GM13977 (cell line): ENCODE data around the gene BEST1.

Experiments used
- DNase-seq: peaks from one replicate; pipeline ENCODE4 v3.0.0; 2012; ENCODE audit warnings: low spot score
- in situ Hi-C: fragments of 300-500 bp; cut with MboI; formaldehyde crosslinking; loops from one replicate; pipeline ENCODE4 v1.12.0; 2022; ENCODE audit warnings: low sequenced_read_pairs, low pct_unique_long_range_greater_than_20kb, mixed read lengths, inconsistent platforms; ENCODE audit not compliant: unreplicated experiment
- TF ChIP-seq, protein P1 (sequence below): IDR thresholded peaks from 2 replicates; pipeline ENCODE4 v1.5.1; 2012; ENCODE audit warnings: mild to moderate bottlenecking, control low read depth; ENCODE audit not compliant: insufficient read depth; ENCODE audit errors: extremely low read depth, missing control alignments

The BEST1 gene

DNA sequence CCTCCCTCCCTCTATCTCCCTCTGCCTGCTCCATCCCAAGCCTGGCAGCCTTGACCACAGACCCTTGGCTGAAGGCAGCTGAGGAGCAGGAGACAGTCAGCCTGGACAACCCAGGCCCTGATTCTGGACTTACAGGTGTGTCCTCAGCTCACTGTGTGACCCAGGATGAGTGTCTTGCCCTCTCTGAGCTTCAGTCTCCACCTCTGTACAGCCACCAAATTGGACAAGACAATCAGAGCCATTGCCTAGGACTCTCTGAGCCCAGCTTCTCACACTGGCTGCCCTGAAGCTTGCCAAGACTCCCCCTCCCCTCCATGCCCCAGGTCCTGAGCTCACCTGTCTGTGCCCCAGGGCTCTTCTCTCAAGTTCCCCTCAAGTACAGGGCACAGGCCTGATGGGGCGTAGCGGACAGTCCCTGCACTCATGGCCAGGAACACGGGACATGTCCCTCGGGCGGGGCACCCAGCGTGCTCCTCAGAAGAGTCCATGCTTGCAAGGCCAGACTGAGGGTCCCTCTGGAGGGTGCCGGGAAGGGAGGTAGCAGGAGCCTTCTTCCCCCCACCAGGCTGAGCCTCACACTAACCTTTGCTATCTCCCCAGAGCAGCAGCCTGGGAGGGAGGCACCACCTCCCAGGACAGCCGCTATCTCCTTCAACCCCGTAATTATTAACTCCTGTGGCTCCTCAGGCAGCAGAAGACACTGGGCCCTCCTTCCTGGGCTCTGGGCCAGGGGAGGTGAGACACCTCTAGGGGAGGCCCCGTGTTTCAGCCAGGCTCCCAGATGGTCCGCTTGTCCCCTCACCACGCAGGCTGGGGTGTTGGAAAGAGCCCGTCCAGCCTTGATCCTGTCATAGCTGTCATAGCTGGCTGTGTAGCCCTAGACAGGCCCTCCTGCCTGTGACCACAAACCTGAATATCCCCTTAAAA, 30.2 kb upstream of the BEST1 start:
- in situ Hi-C loops = no loop called here
- peak; percentile 17 for DNase-seq
- TF ChIP-seq, protein P1, sequence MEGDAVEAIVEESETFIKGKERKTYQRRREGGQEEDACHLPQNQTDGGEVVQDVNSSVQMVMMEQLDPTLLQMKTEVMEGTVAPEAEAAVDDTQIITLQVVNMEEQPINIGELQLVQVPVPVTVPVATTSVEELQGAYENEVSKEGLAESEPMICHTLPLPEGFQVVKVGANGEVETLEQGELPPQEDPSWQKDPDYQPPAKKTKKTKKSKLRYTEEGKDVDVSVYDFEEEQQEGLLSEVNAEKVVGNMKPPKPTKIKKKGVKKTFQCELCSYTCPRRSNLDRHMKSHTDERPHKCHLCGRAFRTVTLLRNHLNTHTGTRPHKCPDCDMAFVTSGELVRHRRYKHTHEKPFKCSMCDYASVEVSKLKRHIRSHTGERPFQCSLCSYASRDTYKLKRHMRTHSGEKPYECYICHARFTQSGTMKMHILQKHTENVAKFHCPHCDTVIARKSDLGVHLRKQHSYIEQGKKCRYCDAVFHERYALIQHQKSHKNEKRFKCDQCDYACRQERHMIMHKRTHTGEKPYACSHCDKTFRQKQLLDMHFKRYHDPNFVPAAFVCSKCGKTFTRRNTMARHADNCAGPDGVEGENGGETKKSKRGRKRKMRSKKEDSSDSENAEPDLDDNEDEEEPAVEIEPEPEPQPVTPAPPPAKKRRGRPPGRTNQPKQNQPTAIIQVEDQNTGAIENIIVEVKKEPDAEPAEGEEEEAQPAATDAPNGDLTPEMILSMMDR = no peak

DNA sequence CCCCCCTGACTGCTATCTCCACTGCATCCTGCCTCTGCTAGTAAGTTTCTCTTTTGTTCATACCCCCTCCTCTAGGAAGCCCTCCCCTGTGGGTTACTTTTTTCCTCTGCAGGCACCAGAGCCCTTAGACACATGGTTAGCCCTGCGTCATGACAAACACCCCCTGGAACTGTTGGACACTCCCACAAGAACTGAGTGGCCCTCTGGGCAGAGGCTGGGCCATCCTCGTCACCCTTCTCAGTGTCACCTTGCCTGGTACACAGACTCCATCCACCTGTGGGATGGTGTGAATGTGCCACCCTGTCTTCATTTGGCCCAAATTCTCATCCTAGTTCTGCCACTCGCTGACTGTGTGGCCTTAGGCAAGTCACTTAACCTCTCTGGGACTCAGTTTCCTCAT, 28.7 kb upstream of the BEST1 start:
- TF ChIP-seq, protein P1 = no peak
- DNase-seq = no peak
- in situ Hi-C loops = no loop called here

DNA sequence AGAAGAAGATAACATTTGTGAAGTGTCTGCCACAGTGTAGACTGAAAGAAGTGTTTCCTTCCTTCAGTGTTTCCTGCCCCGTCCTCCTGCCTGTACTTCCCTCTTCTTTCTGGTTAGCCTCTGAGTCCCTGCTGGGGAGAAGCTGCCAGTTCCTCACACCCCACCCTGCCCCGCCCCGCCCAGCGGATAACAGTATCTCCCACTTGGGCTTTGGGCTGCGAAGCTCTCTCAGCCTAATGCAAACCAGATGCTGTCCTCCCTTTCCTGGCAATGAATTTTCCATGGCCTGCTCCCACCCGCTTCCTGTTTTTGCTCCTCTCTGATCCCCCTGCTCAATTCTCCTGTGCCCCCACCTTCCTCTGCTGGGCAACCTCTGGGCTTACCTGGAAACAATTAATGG, 27.6 kb upstream of the BEST1 start:
- TF ChIP-seq, protein P1 = no peak
- no peak for DNase-seq
- in situ Hi-C loops = no loop called here

DNA sequence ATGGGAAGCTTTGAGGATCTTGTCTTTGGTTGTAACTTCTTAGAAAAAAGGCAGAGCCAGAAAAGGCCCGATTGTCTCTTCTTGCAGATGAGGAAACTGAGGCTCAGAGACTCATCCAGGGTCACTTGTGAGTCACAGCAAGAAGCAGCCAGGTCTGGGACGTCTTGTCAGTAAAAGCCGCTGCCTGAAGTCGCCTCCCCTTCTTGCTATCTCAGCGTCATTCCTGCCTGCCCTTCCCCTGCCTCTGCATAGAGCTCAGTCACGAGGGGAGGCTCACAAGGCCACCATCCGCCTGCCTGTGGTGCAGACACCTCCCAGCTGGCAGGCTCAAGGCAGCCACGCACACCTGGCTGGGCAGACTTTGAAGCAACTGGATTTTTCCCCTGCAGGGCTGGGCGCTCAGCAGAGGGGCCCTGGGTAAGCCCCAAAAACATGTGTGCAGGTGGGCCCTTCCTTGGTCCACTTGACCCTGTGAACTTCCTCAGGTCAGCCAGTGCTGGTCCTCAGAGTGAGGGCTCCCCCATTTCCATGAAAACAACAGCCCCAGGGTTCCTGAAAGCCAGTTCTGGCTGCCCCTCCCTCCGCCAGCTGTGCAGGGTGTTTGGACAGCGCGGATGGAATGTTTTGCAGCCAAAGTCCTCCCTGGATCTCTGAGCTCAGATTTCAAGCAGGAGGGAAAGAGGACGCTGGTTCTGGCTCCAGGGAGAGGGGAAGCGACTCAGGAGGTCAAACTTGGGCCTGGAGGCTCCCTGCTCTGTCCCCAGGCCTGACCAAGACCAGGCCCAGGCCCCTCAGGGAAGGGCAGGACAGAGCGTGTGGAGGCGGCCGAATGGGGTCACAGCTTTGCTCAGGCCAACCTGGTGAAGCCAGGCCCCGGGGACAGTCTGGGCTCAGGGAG, 26.7 kb upstream of the BEST1 start:
- in situ Hi-C loops = no loop called here
- TF ChIP-seq, protein P1 = no peak
- no peak for DNase-seq

DNA sequence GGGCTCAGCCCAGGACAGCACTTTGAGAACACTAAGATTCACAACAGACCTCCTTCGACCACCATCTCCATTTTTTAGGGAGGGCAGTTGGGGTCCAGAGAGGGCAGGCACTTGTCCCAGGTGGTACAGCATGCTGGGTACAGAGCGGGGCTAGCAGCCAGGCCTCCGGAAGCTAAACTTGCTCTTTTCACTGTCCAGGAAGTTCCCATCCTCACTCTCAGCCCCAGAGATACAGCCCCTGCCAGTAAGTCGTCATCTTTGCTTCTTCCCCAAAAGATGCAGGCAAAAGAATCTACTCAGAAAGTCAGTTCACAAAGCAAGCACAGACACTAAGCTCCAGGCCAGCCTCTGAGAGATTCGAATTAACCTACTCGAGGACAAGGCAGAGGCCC, 26.1 kb upstream of the BEST1 start:
- in situ Hi-C loops = no loop called here
- DNase-seq = no peak
- TF ChIP-seq, protein P1 = no peak

DNA sequence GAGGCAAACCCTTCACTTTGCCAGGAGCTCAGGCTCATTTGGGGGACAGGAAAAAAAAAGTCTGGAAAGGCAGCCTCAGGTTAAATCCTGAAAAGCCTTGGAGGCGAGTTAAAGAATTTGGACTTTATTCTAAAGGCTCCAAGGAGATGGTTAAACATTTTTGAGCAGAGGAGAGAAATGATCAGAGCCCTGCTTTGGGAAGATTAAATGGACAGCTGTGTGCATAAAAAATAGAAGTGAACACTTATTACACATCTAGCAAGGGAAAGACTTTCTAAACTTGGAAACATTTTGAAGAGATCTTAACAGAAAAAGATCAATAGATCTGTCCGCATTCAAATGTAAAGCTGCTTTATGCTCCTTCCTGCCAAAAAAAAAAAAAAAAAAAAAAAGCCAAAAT, 24.4 kb upstream of the BEST1 start:
- in situ Hi-C loops = no loop called here
- TF ChIP-seq, protein P1 = no peak

More for the DNA sequence above, 24.4 kb upstream of the BEST1 start:
- DNase-seq = no peak
